ENCODE results near the gene SHD. TPM values are rescaled to one million over a fixed set of nuclear protein-coding genes. Genes with fewer than 3 reads are reported as not detected.

Gene SHD
- total and polyA plus RNA-seq, 9 of the 15 experiments (the other 6 are each of a cell fraction or from before 2014, with no cell fraction given): 0.05 to 0.62 (median 0.15) TPM; not detected in 5

DNA sequence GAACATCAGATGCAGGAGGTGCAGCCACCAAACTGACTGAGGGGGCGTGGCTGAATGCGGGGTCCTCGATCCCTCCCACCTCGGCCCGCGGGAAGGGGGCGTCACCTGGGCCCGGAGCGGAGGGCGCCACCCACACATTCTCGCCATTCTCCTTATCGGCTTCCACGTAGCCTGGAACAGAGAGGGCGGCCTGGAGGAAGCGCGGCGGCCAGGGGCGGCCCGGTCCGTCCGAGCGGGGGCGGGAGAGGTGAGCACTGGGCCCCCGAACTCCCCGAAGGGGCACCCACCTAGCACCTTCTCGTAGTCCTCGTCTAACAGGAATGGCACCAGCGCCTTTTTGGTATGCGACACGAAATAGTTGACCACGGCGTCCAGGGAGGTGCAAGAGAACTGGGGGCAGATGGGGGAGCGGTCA lies 47.8 kb downstream of the SHD start (continued):
- TF ChIP-seq, protein P1, sequence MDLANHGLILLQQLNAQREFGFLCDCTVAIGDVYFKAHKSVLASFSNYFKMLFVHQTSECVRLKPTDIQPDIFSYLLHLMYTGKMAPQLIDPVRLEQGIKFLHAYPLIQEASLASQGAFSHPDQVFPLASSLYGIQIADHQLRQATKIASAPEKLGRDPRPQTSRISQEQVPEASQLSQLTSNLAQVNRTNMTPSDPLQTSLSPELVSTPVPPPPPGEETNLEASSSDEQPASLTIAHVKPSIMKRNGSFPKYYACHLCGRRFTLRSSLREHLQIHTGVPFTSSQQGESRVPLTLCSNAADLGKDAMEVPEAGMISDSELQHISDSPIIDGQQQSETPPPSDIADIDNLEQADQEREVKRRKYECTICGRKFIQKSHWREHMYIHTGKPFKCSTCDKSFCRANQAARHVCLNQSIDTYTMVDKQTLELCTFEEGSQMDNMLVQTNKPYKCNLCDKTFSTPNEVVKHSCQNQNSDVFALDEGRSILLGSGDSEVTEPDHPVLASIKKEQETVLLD (IDR thresholded peaks at IDR 0.05): peak; percentile 37; the same call in 1 of the 2 replicates
- TF ChIP-seq, protein P2, sequence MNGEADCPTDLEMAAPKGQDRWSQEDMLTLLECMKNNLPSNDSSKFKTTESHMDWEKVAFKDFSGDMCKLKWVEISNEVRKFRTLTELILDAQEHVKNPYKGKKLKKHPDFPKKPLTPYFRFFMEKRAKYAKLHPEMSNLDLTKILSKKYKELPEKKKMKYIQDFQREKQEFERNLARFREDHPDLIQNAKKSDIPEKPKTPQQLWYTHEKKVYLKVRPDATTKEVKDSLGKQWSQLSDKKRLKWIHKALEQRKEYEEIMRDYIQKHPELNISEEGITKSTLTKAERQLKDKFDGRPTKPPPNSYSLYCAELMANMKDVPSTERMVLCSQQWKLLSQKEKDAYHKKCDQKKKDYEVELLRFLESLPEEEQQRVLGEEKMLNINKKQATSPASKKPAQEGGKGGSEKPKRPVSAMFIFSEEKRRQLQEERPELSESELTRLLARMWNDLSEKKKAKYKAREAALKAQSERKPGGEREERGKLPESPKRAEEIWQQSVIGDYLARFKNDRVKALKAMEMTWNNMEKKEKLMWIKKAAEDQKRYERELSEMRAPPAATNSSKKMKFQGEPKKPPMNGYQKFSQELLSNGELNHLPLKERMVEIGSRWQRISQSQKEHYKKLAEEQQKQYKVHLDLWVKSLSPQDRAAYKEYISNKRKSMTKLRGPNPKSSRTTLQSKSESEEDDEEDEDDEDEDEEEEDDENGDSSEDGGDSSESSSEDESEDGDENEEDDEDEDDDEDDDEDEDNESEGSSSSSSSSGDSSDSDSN (IDR thresholded peaks at IDR 0.05; ENCODE audit: borderline replicate concordance in 1 of 2, low read depth in 2 of 2, low read length in 2 of 2): no peak
- 0 out of 4 replicates have a peak, but pooled peaks of 1 of the 2 experiments have one; percentile 46 for TF ChIP-seq MAZ (CRISPR knock-in tag; conservative IDR thresholded peaks at IDR 0.05 in 1 of 2, IDR thresholded peaks at IDR 0.05 in 1 of 2)
- no peak for TF ChIP-seq FOS (IDR thresholded peaks at IDR 0.05; ENCODE audit: extremely low read depth, insufficient read length)
- TF ChIP-seq ERF (CRISPR knock-in tag; IDR thresholded peaks at IDR 0.05): no peak
- no peak for TF ChIP-seq ZBTB5 (IDR thresholded peaks at IDR 0.05)
- TF ChIP-seq NCOA2 (IDR thresholded peaks at IDR 0.05; ENCODE audit: partially characterized antibody in 2 of 2): no peak
- no peak for TF ChIP-seq ZNF311 (CRISPR knock-in tag; IDR thresholded peaks at IDR 0.05)
- no peak for TF ChIP-seq HEY1 (CRISPR knock-in tag; IDR thresholded peaks at IDR 0.05; ENCODE audit: borderline replicate concordance)
- no peak for TF ChIP-seq ZNF507 (tag; conservative IDR thresholded peaks at IDR 0.05)
- TF ChIP-seq, protein P3, sequence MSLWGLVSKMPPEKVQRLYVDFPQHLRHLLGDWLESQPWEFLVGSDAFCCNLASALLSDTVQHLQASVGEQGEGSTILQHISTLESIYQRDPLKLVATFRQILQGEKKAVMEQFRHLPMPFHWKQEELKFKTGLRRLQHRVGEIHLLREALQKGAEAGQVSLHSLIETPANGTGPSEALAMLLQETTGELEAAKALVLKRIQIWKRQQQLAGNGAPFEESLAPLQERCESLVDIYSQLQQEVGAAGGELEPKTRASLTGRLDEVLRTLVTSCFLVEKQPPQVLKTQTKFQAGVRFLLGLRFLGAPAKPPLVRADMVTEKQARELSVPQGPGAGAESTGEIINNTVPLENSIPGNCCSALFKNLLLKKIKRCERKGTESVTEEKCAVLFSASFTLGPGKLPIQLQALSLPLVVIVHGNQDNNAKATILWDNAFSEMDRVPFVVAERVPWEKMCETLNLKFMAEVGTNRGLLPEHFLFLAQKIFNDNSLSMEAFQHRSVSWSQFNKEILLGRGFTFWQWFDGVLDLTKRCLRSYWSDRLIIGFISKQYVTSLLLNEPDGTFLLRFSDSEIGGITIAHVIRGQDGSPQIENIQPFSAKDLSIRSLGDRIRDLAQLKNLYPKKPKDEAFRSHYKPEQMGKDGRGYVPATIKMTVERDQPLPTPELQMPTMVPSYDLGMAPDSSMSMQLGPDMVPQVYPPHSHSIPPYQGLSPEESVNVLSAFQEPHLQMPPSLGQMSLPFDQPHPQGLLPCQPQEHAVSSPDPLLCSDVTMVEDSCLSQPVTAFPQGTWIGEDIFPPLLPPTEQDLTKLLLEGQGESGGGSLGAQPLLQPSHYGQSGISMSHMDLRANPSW (CRISPR knock-in tag; IDR thresholded peaks at IDR 0.05): no peak
- TF ChIP-seq SIN3A (IDR thresholded peaks at IDR 0.05; ENCODE audit: borderline replicate concordance in 2 of 2, control insufficient read depth in 1 of 2, low read depth in 2 of 2, low read length in 2 of 2): 0 out of 4 replicates have a peak, but pooled peaks of 1 of the 2 experiments have one; percentile 19
- no peak for TF ChIP-seq RBM39 (optimal IDR thresholded peaks at IDR 0.05; ENCODE audit: low read depth, low read length)
- TF ChIP-seq SRSF9 (IDR thresholded peaks at IDR 0.05; ENCODE audit: borderline replicate concordance, low read depth, low read length): no peak
- TF ChIP-seq CTCFL (IDR thresholded peaks at IDR 0.05; ENCODE audit: borderline replicate concordance, insufficient read depth, low read depth, low read length, poor library complexity, severe bottlenecking): no peak
- TF ChIP-seq RBM25 (IDR thresholded peaks at IDR 0.05; ENCODE audit: low read depth, low read length, severe bottlenecking): no peak
